GM18507 (cell line): ENCODE measurements around the gene FAM13A.

Experiments
- DNase-seq: peaks from one replicate; pipeline ENCODE4 v3.0.0; 2011; ENCODE audit warnings: low read depth; ENCODE audit not compliant: insufficient read length; ENCODE audit errors: extremely low spot score
- FAIRE-seq: peaks from 2 replicates; lab custom pipeline; 2011; peaks lifted over from hg19 to GRCh38; lab: Jason Lieb, UNC

Gene FAM13A

GRCh38 chr4:88802585-88803286, 254.2 kb downstream of the FAM13A start:
- FAIRE-seq (no peak), DNase-seq (no peak)

GRCh38 chr4:88802138-88802537, 254.8 kb downstream of the FAM13A start:
- FAIRE-seq (no peak), DNase-seq (no peak)

- FAIRE-seq (no peak), DNase-seq (no peak)
These were observed 257.1 kb downstream of the FAM13A start for GRCh38 chr4:88799900-88800299.

- FAIRE-seq: no peak
- no peak for DNase-seq
These were observed 259.3 kb downstream of the FAM13A start for GRCh38 chr4:88797725-88798124.

GRCh38 chr4:88796545-88796944, 260.4 kb downstream of the FAM13A start:
- FAIRE-seq (no peak), DNase-seq (no peak)

- FAIRE-seq: no peak
- no peak for DNase-seq
These were observed 262.0 kb downstream of the FAM13A start for GRCh38 chr4:88794952-88795351.

- DNase-seq (no peak), FAIRE-seq (no peak)
These were observed 262.8 kb downstream of the FAM13A start for GRCh38 chr4:88794087-88794690.

- FAIRE-seq: peak; percentile 5
- DNase-seq: no peak
These were observed 263.5 kb downstream of the FAM13A start for GRCh38 chr4:88793475-88793874.

- DNase-seq (no peak), FAIRE-seq (no peak)
These were observed 264.2 kb downstream of the FAM13A start for GRCh38 chr4:88792821-88793220.

- no peak for DNase-seq
These were observed 264.7 kb downstream of the FAM13A start for GRCh38 chr4:88792268-88792781.

GRCh38 chr4:88791274-88791673, 265.7 kb downstream of the FAM13A start:
- peak; percentile 68 for FAIRE-seq
- DNase-seq: no peak

More at GRCh38 chr4:88792268-88792781, 264.7 kb downstream of the FAM13A start:
- FAIRE-seq: peak; percentile 70

GRCh38 chr4:88788895-88789294, 268.1 kb downstream of the FAM13A start:
- FAIRE-seq: no peak

GRCh38 chr4:88788424-88788823, 268.6 kb downstream of the FAM13A start:
- DNase-seq: no peak
- no peak for FAIRE-seq

More at GRCh38 chr4:88788895-88789294, 268.1 kb downstream of the FAM13A start:
- DNase-seq: no peak

GRCh38 chr4:88786011-88786410, 271.0 kb downstream of the FAM13A start:
- FAIRE-seq: no peak
- no peak for DNase-seq

- peak; percentile 21 for FAIRE-seq
These were observed 276.6 kb downstream of the FAM13A start for GRCh38 chr4:88780389-88780788.

GRCh38 chr4:88779431-88779830, 277.6 kb downstream of the FAM13A start:
- FAIRE-seq: no peak
- DNase-seq: no peak

More at GRCh38 chr4:88780389-88780788, 276.6 kb downstream of the FAM13A start:
- DNase-seq: no peak

- DNase-seq (no peak), FAIRE-seq (peak; percentile 63)
These were observed 281.5 kb downstream of the FAM13A start for GRCh38 chr4:88775529-88775928.

GRCh38 chr4:88775026-88775425, 282.0 kb downstream of the FAM13A start:
- FAIRE-seq (no peak), DNase-seq (no peak)

- no peak for DNase-seq
- FAIRE-seq: no peak
These were observed 285.0 kb downstream of the FAM13A start for GRCh38 chr4:88771883-88772450.

GRCh38 chr4:88765729-88766128, 291.3 kb downstream of the FAM13A start:
- FAIRE-seq (no peak), DNase-seq (no peak)

- no peak for FAIRE-seq
- no peak for DNase-seq
These were observed 293.9 kb downstream of the FAM13A start for GRCh38 chr4:88763075-88763474.
